Medulla oblongata (tissue), 1 donor: Measurements from ENCODE around the gene LNX2.
A peak's percentile ranks its signal among the peaks of the same experiment; 100 is the strongest.

Experiments used
- DNase-seq: peaks from one replicate; pipeline ENCODE4 v3.0.0-alpha.2; 2015; ENCODE audit errors: extremely low spot score

LNX2 gene

GRCh38 chr13:27562457-27562856 is 57.9 kb downstream of the LNX2 start:
- no peak for DNase-seq

- DNase-seq: no peak
Observed at GRCh38 chr13:27559719-27560118, 60.6 kb downstream of the LNX2 start.

DNA sequence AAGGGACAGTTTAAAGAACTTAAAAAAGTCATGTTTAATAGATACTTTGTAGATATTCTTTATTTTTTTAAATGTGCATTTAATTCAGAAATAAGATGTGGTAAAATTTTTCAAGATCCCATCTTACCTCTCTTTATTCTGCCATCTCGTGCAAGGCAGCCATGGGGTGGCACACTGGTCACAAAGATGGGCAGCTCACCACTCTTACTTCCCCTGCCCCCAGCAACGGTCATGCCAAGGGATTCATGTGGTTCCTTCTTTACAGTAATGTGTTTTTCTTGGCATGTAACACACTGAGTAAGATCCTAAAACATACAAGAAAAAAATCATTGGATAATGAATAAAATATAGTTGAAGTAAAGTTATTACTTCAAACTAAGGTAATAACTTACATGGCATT is 64.2 kb downstream of the LNX2 start:
- DNase-seq: peak; percentile 42

DNA sequence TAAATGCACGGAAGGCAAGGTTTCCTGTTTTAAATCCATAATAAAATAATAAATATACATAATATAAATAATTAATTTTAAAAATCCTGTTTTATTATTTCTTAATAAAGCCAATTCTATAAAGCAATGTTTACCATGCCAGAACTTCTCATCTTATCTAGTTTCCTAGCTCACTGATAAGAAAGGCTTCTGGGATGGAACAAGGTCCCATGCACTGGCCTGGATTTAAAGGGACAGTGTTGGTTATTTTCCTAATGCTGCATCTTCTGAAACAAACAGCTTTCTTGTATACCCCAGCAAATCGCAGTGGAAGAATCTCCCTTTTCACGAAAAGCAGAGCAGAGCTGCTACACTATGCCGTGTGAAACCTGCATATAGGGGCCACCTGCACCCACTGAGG is 68.8 kb downstream of the LNX2 start:
- DNase-seq: no peak

- DNase-seq: no peak
Observed at GRCh38 chr13:27549406-27549981, 70.8 kb downstream of the LNX2 start.

- DNase-seq: no peak
Observed at GRCh38 chr13:27542220-27542619, 78.1 kb downstream of the LNX2 start.

GRCh38 chr13:27541386-27541785 is 78.9 kb downstream of the LNX2 start:
- DNase-seq: no peak

- no peak for DNase-seq
Observed at GRCh38 chr13:27536361-27537101, 83.8 kb downstream of the LNX2 start.

DNA sequence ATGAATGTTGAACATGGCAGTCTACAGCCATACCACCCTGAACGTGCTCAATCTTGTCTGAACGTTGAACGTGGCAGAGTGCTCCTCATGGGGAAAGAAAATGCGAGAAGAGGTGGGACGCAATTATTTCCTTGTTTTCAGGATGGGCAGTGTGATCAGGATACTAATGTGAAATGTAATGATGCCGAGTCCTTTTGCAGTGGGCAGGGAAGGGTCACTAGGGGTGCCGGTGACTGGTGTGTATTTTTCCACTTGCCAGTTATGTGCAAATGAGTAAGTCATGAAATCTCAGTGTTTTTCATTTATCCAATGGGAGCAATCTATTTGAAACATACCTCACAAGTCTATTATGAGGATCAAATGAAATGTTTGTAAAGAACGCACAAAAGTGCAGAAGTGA is 84.8 kb downstream of the LNX2 start:
- no peak for DNase-seq

- DNase-seq: no peak
Observed at GRCh38 chr13:27534981-27535380, 85.3 kb downstream of the LNX2 start.

DNA sequence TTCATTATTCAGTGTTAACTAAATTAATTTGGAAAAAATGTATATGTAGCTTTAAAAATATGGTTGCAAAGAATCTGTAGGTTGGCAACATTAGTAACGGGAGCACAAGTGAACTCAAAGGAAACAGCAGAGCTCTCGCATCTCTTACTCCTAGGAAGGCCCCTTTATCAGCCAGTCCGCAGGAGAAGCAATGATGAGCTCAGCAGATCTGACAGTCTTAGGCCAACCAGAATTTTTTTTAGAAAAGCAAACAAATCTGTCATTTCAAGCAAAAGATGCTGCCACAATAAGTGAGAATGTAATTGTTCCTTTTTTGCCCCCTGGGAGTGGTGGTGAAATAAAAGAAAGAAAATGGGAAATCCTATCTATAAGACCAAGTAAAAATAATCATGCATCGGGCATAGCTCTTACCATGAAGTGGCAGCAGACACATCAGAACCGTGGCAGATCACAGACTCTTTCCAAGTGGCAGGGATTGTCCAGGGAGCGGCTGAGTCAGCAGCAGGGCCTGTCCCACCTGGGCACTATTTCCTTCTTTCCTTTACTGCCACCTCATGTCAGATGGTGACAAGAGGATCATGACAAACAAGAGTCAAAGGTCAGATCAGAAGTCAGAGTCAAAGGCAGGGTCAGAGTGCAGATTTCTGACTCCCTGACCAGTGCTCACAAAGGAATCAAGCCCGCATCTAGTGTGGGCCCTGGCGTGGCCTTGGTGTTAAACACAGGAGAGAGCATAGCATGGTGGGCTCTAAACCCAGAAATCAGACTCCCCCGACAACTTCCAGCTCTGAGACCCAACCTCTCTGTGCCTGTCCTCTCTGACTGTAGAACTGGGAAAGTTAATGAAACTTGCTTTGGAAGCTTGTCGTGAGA is 86.0 kb downstream of the LNX2 start:
- no peak for DNase-seq

- DNase-seq: peak; percentile 90
Observed at GRCh38 chr13:27533155-27533643, 87.1 kb downstream of the LNX2 start.

GRCh38 chr13:27528908-27529307 is 91.4 kb downstream of the LNX2 start:
- DNase-seq: no peak

- DNase-seq: no peak
Observed at GRCh38 chr13:27526516-27526915, 93.8 kb downstream of the LNX2 start.

DNA sequence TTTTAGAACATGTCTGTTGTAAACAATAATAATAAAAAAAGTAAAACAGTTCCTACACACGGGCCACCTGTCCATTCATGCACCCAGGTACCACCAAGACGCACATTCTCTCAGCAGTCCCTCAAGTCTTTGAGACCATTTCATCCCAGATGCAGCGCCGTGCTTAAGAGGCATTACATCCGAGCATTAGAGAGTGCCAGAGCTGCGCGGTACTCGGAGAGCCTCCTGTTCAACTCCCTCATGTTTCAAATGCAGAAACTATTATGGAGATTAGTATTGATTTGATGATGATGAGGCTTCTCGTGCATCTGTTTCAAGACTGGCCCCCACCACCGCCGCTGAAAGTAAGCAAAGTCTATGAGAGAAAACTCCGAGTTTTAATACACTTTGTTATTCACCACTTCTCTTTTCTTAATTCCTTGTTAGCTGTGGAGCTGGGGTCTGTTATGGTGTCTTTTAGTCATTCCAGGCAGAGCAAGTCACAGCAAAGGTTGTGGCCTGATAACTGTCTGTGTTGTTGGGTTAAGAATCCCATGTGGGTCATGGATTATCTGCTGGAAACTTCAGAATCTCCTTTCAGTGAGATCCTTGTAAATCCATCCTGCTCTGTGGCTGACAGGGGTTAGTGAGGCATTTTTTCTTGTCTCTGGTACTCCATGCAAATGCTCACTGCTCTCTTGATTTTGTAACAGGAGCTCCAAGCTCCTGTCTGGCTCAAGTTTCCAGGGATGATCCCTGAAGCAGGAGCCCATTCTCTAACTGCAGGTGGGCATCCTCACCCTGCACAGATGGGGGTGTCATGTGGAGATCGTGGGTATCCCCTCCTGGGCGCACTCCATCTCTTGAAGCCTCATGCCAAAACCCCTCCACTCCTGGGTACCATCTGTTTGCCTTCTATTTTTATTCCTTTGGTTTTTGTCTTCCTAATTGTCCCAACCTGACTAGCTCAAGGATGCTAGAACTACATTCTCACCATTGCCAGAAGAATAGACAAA is 95.1 kb downstream of the LNX2 start:
- no peak for DNase-seq

- DNase-seq: peak; percentile 60
Observed at GRCh38 chr13:27523346-27524073, 96.8 kb downstream of the LNX2 start.

- peak; percentile 48 for DNase-seq
Observed at GRCh38 chr13:27522847-27523246, 97.5 kb downstream of the LNX2 start.

DNA sequence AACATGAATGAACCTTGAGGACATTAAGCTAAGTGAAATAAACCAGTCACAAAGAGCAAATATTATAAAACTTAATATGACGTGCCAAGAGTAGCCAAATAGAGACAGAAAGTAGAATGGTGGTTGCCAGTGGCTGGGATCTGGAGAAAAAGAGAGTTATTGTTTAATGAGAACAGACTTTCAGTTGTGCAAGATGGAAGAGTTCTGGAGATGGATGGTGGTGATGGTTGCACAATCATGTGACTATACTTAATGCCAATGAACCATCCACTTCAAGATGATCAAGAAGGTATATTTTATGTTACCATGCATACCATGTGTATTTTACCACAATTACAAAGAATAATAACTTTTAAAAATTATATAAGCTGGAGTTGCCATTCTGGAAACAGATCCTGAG is 104.2 kb downstream of the LNX2 start:
- DNase-seq: no peak

- DNase-seq: no peak
Observed at GRCh38 chr13:27510082-27510481, 110.2 kb downstream of the LNX2 start.

DNA sequence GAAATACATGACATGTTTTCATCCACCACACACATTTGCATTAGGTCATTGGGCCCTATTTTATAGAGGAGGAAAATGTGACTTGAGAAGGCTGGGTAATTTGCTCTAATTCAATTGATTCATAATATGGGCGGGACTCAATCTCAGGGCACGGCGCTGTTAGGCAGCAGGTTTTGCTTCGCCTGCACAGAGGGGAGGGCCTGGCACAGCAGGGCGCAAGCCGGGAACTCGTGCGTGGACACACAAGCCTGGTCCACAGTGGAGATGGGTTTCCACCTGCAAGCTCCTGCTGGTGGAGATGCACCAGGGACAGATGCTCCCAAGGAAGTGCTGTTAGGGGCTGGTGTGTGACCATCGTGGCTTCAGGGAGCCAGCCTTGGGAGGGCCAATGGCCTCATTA is 111.5 kb downstream of the LNX2 start:
- DNase-seq: no peak

DNA sequence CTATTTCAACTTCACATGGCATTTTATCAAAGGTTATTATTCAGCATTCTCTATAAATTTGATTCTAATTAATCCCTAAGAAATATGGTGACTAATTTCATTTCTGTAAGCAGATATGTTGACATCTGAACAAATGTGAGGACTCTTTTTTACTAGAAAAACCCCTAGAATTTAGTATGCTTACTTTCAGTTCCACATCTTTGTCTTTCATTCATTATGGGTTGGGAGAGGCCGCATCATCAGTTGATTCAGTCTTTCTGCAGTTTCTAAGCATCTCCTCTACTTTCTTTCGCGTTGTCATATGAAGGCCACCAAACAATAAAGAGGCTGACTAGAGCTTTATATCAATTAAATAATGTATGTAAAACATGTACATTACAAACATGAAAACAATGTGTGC is 114.5 kb downstream of the LNX2 start:
- no peak for DNase-seq
